HG03039 (cell line): ENCODE data around the gene IGLL5.

Experiments used
- ATAC-seq: cut with Tn5 transposase; IDR thresholded peaks from one replicate; pipeline ENCODE4 v1.9.1; 2021; ENCODE audit warnings: mild to moderate bottlenecking, moderate library complexity; ENCODE audit not compliant: unreplicated experiment

Gene IGLL5

GRCh38 chr22:22887621-22888503 is at the start of gene IGLL5:
Gene IGLL5 (plus strand): TSS chr22:22887816. CDS start chr22:22888054, 238 bp downstream.
- ATAC-seq: no peak

- ATAC-seq: no peak
Observed at GRCh38 chr22:22838148-22838786, 49.3 kb upstream of the IGLL5 start.

- no peak for ATAC-seq
Observed at GRCh38 chr22:22839570-22840314, 47.9 kb upstream of the IGLL5 start.

DNA sequence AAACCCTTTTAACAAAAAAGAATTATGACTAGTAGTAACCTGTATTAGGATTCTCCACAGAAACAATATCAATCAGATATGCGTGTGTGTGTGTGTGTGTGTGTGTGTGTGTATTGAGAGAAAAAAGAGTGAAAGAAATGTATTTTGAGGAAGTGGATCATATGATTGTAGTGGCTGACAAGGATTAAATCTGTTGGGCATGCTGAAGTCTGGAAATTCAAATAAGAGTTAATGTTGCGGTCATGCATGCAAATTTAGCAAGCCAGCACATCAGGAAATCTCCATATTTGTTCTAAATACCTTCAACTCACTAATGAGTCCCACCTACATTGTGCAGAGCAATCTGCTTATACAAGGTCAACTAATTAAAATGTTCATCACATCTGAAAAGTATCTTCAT is 46.8 kb upstream of the IGLL5 start:
- no peak for ATAC-seq

DNA sequence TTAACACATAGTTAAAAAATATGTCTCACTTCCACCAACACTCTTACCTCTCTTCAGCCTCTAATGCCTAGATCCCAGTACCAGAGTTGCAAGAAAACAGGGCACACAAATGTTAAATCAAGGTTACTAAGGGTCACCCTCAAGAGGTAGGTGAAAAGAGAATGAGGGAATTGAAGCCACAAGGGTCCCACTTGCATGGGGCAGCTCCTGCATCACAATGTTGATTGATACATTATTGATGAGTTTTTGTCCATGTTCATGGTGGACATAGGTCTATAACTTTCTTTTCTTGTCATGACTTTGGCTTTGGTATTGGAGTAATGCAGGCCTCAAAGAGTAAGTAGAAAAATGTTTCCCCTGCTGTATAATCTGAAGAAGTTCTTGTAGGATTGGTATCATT is 46.0 kb upstream of the IGLL5 start:
- ATAC-seq: no peak

DNA sequence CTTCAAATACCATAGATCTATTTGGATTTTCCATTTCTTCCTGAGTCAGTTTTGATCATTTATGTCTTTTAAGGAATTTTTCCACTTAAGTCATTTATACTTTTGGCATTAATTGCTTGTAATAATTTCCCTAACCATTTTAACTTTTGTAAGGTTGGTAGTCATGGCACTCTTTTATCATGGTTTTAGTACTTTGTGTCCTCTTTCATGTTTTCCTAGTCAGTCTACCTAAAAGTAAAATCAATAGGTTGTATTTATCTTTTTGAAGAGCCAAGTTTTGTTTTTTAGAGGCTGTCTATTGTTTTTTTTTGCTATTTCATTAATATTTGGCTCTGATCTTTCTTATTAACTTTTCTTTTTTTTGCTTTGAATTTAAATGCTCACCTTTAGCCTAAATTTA is 45.5 kb upstream of the IGLL5 start:
- no peak for ATAC-seq

DNA sequence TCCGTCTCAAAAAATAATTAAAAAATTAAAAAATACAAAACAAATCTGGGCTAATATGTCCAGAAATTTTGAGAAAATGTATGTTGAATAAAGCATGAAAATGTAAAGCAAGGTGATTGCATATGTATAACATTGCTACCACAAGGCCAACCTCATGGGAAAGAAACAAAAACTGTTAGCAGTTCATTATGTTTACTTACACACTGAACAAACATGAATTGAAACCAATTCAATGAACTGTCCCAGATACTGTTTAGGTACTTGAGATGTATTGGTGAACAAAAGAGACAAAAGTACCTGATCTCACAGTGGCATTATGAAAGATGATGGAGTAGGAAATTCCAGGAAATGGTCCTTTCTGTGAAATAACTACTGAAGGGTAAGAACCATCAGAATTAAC is 43.8 kb upstream of the IGLL5 start:
- ATAC-seq: no peak

DNA sequence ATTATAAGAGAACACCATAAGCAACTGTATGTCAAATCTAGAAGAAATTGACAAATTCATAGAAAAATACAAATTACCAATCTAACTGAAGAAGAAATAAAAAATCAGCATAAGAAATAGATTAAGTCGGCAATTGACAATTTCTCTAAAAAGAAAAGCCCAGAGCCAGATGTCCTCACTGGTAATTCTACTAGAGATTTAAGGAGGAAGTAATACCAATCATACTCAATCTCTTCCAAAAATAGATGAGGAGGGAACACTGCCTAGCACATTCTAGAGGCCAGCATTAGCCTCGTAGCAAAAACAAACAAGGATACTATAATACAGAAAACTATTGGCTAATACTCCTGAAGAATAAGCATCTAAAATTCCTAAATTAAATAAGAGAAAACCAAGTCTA is 40.4 kb upstream of the IGLL5 start:
- no peak for ATAC-seq

GRCh38 chr22:22848364-22848866 is 39.2 kb upstream of the IGLL5 start:
- ATAC-seq: no peak

DNA sequence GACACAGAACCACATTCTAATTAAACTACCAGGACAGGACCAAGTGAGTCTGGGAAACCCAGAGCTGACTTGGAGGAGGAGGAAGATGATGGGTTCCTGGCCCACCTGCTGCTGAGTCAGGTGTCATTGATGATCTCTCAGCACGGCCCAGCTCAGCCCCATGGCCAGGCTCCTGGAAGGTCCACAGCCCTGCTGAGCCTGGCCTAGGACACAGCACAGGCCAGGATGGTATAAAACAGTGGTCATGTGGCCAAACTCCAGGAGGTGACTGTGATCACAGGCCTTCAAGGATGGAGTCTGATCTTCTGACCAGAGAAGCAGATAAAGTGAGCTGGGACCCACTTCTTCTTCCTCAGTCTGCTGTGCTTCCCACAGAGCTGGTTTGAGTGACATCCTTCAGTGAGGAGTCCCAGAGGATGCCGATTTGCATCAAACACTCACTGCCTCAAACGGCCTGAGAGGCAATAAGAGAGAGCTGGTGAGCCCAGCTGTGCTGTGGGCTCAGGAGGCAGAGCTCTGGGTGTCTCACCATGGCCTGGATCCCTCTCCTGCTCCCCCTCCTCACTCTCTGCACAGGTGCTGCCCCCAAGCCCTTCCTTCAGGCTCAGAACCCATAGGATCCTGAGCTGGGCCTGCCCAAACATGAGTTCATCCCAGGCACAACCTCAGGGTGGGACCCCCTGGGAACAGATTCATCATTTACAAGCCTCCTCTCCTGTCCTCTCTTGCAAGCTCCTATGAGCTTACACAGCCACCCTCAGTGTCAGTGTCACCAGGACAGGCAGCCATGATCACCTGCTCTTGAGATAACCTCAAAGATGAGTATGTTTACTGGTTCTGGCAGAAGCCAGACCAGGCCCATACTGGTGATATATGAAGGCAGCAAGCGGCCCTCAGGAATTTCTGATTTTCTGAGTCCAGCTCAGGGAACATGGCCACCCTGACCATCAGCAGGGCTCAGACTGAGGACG is 37.7 kb upstream of the IGLL5 start:
- ATAC-seq: no peak

GRCh38 chr22:22851969-22852368 is 35.6 kb upstream of the IGLL5 start:
- no peak for ATAC-seq

DNA sequence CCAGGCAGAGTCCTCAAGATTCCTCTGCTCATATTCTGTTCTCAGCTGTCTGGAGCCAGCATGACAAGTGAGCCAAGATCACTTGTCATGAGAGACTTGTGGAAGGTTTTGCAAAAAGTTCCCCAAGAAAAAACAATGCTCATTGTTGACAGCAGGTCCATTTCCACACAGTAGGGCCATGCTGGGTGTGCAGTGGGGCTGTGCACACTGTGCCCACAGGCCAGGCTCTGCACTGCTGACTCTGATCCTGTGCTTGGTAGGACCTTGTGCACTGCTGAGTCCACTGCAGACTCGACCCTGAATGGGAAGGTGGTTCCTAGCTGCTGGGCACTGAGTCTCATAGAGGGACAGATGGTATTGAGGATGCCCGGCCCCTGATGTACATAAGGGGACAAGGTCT is 33.9 kb upstream of the IGLL5 start:
- no peak for ATAC-seq

GRCh38 chr22:22854466-22854865 is 33.1 kb upstream of the IGLL5 start:
- ATAC-seq: no peak

DNA sequence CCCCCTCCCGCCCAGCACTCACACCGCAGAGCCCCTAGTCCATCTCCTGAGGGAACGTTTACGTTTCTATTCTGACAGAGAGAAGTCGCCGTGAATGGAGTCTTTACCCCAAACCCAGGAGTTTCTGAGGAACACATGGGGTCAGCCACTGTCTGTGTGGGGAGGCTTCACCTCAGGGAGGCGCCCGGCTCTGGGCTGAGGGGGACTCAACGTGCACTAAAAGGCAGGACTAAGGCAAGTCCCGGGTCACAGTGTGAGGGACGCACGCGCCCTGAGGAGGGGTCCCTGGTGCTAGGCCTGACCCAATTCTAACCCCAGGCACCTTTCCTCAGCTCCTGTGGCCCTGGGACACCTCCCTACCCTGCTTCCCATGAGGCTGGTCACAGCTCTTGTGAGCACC is 32.5 kb upstream of the IGLL5 start:
- no peak for ATAC-seq

DNA sequence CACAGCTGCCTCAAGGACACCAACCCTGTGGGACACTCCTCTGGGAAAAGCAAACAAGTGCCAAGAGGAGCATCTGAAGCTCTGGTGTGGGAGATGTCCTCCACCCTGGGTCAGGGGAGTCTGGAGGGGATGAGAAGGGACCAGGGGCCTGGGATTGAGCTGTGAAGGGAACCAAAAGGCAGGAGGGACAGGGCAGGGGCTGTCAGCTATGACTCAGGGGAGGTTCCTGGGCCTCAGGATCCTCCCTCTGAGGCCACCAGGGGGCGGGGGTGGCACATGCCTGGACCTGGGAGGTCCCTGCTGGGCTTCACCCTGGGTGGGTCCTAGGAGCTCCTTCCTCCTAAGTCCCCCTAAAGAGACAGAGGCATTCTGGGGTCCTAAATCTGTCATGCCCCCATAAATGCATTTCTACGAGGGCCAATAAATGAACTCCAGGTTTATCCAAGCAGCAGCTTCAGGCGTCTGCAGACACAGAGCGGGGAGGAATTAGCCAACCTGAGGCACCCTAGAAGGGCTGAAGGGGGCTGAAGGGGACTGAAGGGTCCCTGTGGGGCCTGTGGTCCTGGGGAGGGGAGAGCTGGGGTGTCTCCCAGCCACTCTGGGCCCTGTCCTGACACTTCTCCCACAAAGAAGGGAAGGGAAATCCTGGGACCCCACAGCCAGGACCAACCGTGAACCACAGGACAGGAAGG is 31.9 kb upstream of the IGLL5 start:
- no peak for ATAC-seq

DNA sequence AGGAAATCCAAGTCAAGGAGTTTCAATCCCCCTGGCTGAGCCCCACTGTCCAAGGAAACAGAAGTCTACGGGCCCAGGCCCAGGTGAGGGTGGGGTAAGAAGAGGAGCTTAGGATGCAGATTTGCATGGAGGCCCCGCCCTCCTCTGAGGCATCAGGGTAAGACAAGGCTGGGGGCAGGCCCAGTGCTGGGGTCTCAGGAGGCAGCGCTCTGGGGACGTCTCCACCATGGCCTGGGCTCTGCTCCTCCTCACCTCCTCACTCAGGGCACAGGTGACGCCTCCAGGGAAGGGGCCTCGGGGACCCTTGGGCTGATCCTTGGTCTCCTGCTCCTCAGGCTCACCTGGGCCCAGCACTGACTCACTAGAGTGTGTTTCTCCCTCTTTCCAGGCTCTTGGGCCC is 31.3 kb upstream of the IGLL5 start:
- ATAC-seq: no peak

DNA sequence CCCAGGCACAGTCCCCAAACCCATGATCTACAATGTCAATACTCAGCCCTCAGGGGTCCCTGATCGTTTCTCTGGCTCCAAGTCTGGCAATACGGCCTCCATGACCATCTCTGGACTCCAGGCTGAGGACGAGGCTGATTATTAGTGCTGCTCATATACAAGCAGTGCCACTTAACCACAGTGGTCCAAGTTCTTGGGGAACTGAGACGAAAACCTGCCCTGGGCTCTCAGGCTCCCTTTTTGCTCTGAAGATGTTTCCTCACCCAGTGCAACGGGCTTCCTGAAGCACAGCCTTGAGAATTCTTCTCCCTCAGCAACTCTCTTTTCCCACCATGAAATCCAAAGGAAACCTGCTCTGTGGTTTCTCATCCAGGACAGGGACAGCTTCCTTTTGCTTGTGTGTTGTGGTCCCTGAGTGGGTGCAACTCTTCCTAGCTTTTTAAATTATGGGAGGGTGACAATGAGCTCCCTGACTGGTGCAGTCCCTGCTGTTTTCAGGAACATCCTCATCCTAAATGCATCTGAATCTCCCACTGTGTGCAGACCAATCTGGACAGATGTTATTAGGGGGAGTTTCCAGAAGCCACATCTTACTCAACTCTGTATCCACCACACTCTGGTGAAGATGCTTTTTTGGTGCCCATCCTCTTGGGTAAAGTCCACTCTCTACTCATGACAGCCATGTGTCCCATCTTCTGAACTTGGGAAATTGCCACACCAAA is 30.6 kb upstream of the IGLL5 start:
- no peak for ATAC-seq

- ATAC-seq: no peak
Observed at GRCh38 chr22:22857607-22858558, 29.7 kb upstream of the IGLL5 start.
